K562 (cell line): ENCODE data around the gene CCDC167. TPM values are rescaled to one million over a fixed set of nuclear protein-coding genes. Genes with fewer than 3 reads are reported as not detected.
A peak's percentile ranks its signal among the peaks of the same experiment; 100 is the strongest.

Experiments
- BRD4 ChIP-seq: fragments of 200-600 bp; sonication (generic); IDR thresholded peaks from 2 replicates; pipeline ENCODE4 v1.6.1; 2017; ENCODE audit warnings: inconsistent platforms
- EWSR1 ChIP-seq: fragments of 450-650 bp; IDR thresholded peaks from 2 replicates; pipeline ENCODE4 v1.6.1; 2018; ENCODE audit warnings: borderline replicate concordance, mild to moderate bottlenecking, low read depth, moderate library complexity; ENCODE audit not compliant: partially characterized antibody
- GTF2E2 ChIP-seq: fragments of 200-800 bp; sonication (Bioruptor generic); IDR thresholded peaks from 2 replicates; pipeline ENCODE4 v1.6.1; 2016; ENCODE audit warnings: missing genetic modification characterization, missing compliant biosample characterization
- PHF20 ChIP-seq: fragments of 450-650 bp; IDR thresholded peaks from 2 replicates; pipeline ENCODE4 v1.6.1; 2018; ENCODE audit not compliant: partially characterized antibody
- SMC3 ChIP-seq: conservative IDR thresholded peaks from 2 replicates; pipeline ENCODE4 v1.6.1; 2011; ENCODE audit warnings: low read depth, low read length, improper control_type of control experiment; ENCODE audit not compliant: insufficient read depth
- TAF9B ChIP-seq: fragments of 450-650 bp; IDR thresholded peaks from 2 replicates; pipeline ENCODE4 v1.6.1; 2018; ENCODE audit warnings: mild to moderate bottlenecking; ENCODE audit not compliant: partially characterized antibody
- ZNF224 ChIP-seq: sonication (generic); formaldehyde crosslinking; IDR thresholded peaks from 2 replicates; pipeline ENCODE4 v1.8.0; 2022; ENCODE audit warnings: mild to moderate bottlenecking, missing genetic modification reagents
- polyA plus RNA-seq, 8 experiments: library from polyadenylated mRNA; depleted of rRNA in 4 of 8; stranded (reverse) in 5 of 8; unstranded in 3 of 8; fragments of >200 nt; fragmentation: Nextera tagmentation in 2 of 8; fragmentation: Illumina TruSeq in 1 of 8; extraction: Ambion mirVana in 2 of 8; extraction: Trizol in 1 of 8; gene quantifications; 2 replicates each; pipeline versions ENCODE4 v1.2.1 to v1.2.3, GENCODE V29; 2011 to 2014; ENCODE audit warnings: inconsistent platforms in 1 of 8, missing spikeins in 1 of 8
- total RNA-seq, 7 experiments: library from RNA; depleted of rRNA in 6 of 7; stranded (reverse); fragments of >200 nt in 6 of 7; fragmentation: Illumina TruSeq in 2 of 7; extraction: Trizol in 2 of 7; gene quantifications; 2 replicates each; pipeline versions ENCODE4 v1.2.1 to v1.2.3, GENCODE V29; 2011 to 2021; ENCODE audit warnings: low replicate concordance in 1 of 7
- TF ChIP-seq, protein P1 (sequence below): fragments of 250-450 bp; sonication (Bioruptor Pico); IDR thresholded peaks from 2 replicates; pipeline ENCODE4 v1.4.0; 2020; ENCODE audit warnings: borderline replicate concordance
- TF ChIP-seq, protein P2 (sequence below), 3 experiments: fragments of 200-800 bp in 1 of 3; fragments of 250-450 bp in 1 of 3; fragments of 450-650 bp in 1 of 3; sonication (Bioruptor Pico) in 1 of 3; sonication (Bioruptor generic) in 1 of 3; formaldehyde crosslinking in 1 of 3; IDR thresholded peaks; 2 replicates each; pipeline versions ENCODE4 v1.6.1 to v1.8.0; 2016 to 2022; ENCODE audit warnings: mild to moderate bottlenecking in 2 of 3, missing genetic modification characterization in 2 of 3, missing compliant biosample characterization in 1 of 3, moderate library complexity in 1 of 3

CCDC167 gene
- total and polyA plus RNA-seq, 9 of the 15 experiments (the other 6 are each of a cell fraction or from before 2014, with no cell fraction given): 26.0 to 114 (median 45.2) TPM

DNA sequence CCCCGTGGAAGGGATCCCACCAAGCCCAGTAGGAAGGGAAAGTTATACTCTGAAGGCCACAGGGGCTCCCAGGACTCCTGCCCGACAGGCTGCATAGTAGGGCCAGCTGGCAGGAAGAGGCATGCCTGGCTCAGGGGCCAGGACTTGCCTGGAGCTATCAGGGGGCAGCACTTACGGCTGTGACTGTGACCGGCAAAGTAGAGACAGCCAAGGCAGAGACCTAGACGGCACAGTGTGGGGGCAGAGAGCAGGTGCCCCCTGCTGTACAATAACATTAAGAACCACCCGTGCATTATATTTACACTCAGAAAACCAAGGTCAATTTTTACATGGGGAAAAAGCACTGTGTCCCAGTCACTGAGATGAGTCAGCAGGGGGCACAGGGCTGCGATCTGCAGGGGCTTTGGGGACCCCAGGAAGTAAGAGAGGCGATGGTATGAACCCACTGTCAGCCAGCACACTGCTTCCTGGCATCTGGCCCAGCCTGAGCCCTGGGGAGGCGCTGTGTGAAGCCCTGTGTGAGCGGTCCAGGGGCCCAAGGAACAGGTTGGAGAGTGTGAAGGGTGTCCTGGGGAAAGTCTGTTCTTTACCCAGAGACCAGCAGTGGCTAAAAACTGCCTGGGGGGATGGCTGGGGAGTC is 9.9 kb downstream of the CCDC167 start (continued):
- no peak for TF ChIP-seq BRD4
- TF ChIP-seq, protein P1, sequence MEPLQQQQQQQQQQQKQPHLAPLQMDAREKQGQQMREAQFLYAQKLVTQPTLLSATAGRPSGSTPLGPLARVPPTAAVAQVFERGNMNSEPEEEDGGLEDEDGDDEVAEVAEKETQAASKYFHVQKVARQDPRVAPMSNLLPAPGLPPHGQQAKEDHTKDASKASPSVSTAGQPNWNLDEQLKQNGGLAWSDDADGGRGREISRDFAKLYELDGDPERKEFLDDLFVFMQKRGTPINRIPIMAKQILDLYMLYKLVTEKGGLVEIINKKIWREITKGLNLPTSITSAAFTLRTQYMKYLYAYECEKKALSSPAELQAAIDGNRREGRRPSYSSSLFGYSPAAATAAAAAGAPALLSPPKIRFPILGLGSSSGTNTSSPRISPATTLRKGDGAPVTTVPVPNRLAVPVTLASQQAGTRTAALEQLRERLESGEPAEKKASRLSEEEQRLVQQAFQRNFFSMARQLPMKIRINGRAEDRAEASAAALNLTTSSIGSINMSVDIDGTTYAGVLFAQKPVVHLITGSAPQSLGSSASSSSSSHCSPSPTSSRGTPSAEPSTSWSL: no peak
- no peak for TF ChIP-seq TAF9B
- TF ChIP-seq, protein P2, sequence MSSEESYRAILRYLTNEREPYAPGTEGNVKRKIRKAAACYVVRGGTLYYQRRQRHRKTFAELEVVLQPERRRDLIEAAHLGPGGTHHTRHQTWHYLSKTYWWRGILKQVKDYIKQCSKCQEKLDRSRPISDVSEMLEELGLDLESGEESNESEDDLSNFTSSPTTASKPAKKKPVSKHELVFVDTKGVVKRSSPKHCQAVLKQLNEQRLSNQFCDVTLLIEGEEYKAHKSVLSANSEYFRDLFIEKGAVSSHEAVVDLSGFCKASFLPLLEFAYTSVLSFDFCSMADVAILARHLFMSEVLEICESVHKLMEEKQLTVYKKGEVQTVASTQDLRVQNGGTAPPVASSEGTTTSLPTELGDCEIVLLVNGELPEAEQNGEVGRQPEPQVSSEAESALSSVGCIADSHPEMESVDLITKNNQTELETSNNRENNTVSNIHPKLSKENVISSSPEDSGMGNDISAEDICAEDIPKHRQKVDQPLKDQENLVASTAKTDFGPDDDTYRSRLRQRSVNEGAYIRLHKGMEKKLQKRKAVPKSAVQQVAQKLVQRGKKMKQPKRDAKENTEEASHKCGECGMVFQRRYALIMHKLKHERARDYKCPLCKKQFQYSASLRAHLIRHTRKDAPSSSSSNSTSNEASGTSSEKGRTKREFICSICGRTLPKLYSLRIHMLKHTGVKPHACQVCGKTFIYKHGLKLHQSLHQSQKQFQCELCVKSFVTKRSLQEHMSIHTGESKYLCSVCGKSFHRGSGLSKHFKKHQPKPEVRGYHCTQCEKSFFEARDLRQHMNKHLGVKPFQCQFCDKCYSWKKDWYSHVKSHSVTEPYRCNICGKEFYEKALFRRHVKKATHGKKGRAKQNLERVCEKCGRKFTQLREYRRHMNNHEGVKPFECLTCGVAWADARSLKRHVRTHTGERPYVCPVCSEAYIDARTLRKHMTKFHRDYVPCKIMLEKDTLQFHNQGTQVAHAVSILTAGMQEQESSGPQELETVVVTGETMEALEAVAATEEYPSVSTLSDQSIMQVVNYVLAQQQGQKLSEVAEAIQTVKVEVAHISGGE (CRISPR knock-in tag; IDR thresholded peaks at IDR 0.05): no peak
- no peak for TF ChIP-seq PHF20
- no peak for TF ChIP-seq GTF2E2
- TF ChIP-seq SMC3: 0 out of 2 replicates have a peak, but pooled peaks have one; percentile 13
- no peak for TF ChIP-seq ZNF224 (CRISPR knock-in tag)
- TF ChIP-seq EWSR1: no peak
